Nucleus accumbens (tissue), 56 donors: ENCODE measurements around the gene ZDHHC14.

Experiments used
- DNase-seq, 56 donors: peaks; one replicate each; lab custom pipeline; 2025; lab: John Stamatoyannopoulos, UW

Gene ZDHHC14

GRCh38 chr6:157649311-157650260, 268.6 kb downstream of the ZDHHC14 start:
- peak in 13 of 56 donors; percentile 8 to 59 (median 34) for DNase-seq

GRCh38 chr6:157650261-157650640, 269.3 kb downstream of the ZDHHC14 start:
- DNase-seq, result peak in 22 of 56 donors; percentile 8 to 47 (median 26)

- DNase-seq, result no peak
These were observed 269.8 kb downstream of the ZDHHC14 start for GRCh38 chr6:157650801-157651200.

- DNase-seq, result no peak
These were observed 270.9 kb downstream of the ZDHHC14 start for GRCh38 chr6:157651731-157652490.

- DNase-seq, result no peak
These were observed 271.8 kb downstream of the ZDHHC14 start for GRCh38 chr6:157652601-157653363.

GRCh38 chr6:157653521-157653920, 272.5 kb downstream of the ZDHHC14 start:
- DNase-seq, result no peak

- no peak for DNase-seq
These were observed 274.1 kb downstream of the ZDHHC14 start for GRCh38 chr6:157655139-157655538.

GRCh38 chr6:157656437-157656997, 275.5 kb downstream of the ZDHHC14 start:
- DNase-seq, result peak in 2 of 56 donors; percentile 16 to 35

GRCh38 chr6:157657754-157658153, 276.8 kb downstream of the ZDHHC14 start:
- DNase-seq, result no peak

GRCh38 chr6:157658301-157658700, 277.3 kb downstream of the ZDHHC14 start:
- DNase-seq, result no peak

- no peak for DNase-seq
These were observed 278.7 kb downstream of the ZDHHC14 start for GRCh38 chr6:157659536-157660271.

- DNase-seq, result no peak
These were observed 279.4 kb downstream of the ZDHHC14 start for GRCh38 chr6:157660414-157660813.

GRCh38 chr6:157661652-157662051, 280.7 kb downstream of the ZDHHC14 start:
- DNase-seq, result no peak

GRCh38 chr6:157663261-157663660, 282.3 kb downstream of the ZDHHC14 start:
- no peak for DNase-seq

GRCh38 chr6:157665180-157665579, 284.2 kb downstream of the ZDHHC14 start:
- no peak for DNase-seq

- no peak for DNase-seq
These were observed 285.7 kb downstream of the ZDHHC14 start for GRCh38 chr6:157666729-157667128.

GRCh38 chr6:157667211-157668008, 286.4 kb downstream of the ZDHHC14 start:
- DNase-seq, result peak in 39 of 56 donors; percentile 5 to 75 (median 31)

- DNase-seq, result no peak
These were observed 287.0 kb downstream of the ZDHHC14 start for GRCh38 chr6:157668009-157668401.

- no peak for DNase-seq
These were observed 287.7 kb downstream of the ZDHHC14 start for GRCh38 chr6:157668713-157669112.
